GM21786 (cell line): ENCODE results near the gene C2orf69.
"Not testable (repeated sequence)": the region's sequence is repeated elsewhere in the genome, so short reads cannot be mapped to it uniquely, and the experiment has no call there.

ENCODE experiments used
- ATAC-seq: cut with Tn5 transposase; IDR thresholded peaks from one replicate; pipeline ENCODE4 v1.9.1; 2021; ENCODE audit not compliant: unreplicated experiment

C2orf69 gene

GRCh38 chr2:199912553-199913114 lies 1.5 kb downstream of the C2orf69 start:
- ATAC-seq: not testable (repeated sequence)

GRCh38 chr2:199914372-199914958 lies 3.4 kb downstream of the C2orf69 start:
- no peak for ATAC-seq

DNA sequence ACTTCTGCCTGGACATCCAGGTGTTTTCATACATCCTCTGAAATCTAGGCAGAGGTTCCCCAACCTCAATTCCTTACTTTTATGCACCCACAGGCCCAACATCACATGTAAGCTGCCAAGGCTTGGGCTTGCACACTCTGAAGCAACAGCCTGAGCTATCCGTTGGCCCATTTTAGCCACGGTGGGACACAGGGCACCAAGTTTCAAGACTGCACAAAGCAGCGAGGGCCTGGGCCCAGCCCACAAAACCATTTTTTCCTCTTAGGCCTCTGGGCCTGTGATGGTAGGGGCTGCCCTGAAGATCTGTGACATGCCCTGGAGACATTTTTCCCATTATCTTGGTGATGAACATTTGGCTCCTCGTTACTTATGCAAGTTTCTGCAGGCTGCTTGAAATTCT lies 5.9 kb downstream of the C2orf69 start:
- ATAC-seq: no peak

DNA sequence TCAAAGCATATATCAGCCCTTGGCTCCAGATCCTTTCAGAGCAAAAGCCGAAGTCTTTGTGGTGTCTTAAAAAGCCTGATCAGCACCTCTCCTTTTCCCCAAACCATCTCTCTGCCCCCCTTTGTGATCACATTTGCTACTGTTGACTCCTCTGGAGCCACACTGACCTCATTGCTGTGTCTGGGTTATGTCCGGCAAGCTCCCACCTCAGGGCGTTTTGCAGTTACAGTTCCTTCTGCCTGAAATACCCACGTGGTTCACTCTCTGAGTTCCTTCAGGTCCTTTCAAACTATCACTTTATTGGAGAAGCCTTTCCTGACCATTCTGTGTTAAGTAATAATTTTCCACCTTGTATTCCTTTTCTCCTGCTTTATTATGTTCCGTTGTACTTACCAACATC lies 11.8 kb downstream of the C2orf69 start:
- no peak for ATAC-seq

GRCh38 chr2:199923924-199924323 lies 12.8 kb downstream of the C2orf69 start:
- ATAC-seq: no peak

DNA sequence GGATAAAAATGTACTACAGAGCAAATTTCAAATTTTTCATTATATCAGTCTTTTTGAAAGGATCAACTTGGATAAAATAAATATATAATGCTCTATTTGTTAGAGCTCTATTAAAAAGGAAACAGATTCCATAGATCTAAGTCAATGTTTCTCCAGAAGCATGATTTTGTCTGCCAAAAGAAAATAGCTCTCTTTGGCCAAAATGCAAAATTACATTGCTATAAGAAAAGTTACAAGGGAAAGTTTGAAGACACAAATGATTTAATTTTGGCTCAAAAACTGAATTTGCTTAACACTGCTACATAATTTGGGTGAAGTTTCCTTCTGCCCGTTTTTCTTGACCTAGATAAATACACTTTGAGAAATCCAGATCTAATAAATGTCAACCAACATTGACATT lies 15.7 kb downstream of the C2orf69 start:
- ATAC-seq: no peak

- no peak for ATAC-seq
Measured at GRCh38 chr2:199928226-199928625, 17.1 kb downstream of the C2orf69 start.

DNA sequence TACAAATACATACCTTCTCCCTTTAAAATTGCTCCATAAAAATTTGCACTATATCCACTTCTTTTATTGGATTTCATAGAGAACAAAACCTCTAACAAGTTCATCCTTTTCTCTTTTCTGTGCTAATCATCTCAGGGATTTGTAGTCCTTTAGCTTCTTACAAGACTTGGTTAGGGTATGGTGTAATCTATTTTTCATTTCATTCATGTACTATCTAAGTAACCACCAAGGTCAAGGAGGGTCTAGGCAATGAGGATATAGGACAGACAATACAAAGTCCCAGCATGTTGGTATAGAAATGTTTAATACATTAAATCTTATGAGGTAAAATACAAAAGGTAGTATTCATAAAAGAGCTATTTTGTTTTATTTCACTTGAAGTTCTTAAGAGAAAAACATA lies 17.5 kb downstream of the C2orf69 start:
- ATAC-seq: no peak

DNA sequence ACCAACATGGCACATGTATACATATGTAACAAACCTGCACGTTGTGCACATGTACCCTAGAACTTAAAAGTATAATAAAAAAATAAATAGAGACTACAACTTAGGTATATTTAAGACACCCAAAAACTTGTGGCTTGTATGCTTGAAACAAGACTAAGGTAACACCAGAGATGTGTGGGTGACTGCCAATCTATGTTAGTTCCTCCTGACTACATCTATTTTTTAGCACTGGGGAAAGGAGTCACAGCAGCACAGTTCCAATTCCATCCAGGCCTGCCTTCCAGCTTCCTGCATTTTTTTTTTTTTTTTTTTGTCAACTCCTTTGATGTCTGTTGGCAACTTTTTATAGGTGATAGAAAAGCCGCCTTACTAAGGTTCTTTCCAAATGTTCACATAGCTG lies 18.2 kb downstream of the C2orf69 start:
- ATAC-seq: no peak

DNA sequence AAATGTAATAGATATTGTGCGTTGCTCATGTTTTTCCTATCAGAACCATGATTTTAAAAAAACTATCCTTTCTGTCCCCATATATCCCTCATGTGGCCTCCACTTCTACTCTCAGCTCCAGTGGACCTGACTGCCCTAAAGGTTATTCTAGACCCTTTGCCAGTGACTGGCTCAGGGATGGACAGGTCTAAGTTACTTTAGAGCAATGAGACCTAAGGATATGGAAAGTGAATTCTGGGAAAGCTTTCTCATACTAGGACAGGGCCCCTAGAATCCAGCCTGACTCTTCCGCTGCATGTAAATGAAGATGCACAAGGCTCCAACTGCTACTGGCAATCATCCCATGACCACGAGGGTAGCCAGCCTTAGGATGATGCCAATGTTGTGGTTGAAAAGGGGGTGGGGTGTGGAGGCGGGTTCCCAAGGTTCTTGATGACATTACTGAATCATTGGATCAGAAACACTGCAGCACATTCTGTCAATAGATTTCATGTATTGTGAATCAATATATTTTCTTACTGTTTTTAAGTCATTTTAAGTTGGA lies 21.3 kb downstream of the C2orf69 start:
- no peak for ATAC-seq

DNA sequence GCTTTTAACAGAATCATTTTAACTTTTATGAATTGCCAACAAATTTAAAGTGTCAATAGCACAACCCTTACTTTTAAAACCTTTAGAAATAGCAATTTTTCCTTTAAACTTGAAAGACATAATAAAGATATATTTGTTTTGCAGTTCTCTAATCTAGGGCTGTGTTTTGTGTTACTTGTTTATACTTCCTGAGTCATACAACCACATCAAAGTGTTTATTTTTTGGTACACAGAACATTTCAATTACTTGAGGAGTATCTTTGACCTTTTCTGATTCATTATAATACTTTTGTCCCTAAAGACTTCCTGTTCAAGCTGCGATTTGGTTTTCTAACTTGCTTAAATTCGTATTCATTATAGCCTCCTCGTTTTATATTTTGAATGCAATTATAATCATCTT lies 22.4 kb downstream of the C2orf69 start:
- no peak for ATAC-seq

GRCh38 chr2:199936554-199936953 lies 25.5 kb downstream of the C2orf69 start:
- ATAC-seq: no peak

DNA sequence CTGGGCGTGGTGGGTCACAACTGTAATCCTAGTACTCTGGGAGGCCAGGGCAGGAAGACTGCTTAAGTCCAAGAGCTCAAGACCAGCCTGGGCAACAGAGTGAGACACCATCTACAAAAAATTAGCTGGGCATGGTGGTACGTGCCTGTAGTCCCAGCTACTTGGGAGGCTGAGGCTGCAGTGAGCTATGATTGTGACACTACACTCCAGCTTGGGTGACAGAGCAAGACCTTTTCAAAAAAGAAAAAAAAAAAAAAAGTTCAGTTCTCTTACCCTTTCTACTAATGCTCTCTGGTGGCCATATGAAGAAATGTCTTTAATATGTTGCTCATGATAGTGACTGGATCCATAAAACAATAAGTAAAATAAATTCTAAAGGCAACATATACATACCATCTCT lies 29.3 kb downstream of the C2orf69 start:
- peak; percentile 62 for ATAC-seq

GRCh38 chr2:199943373-199943772 lies 32.3 kb downstream of the C2orf69 start:
- no peak for ATAC-seq

DNA sequence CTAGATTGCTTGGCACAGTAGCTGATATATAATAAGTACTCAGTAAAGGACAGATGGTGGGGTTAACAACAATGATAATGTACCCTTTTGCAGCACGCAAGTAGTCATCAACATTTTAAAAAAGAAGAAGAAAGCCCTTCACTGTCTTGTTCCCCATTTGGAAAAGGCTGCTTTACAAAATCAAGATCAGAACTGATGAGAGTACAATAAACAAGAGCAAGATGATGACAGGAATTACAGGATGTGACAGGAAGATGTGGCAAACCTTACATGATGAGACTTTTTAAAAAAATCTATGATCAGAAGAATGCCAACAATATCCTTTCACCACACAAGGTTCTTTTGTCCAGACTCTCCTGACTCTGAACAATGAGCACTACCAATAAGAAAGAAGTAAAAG lies 35.1 kb downstream of the C2orf69 start:
- no peak for ATAC-seq

GRCh38 chr2:199946836-199947235 lies 35.7 kb downstream of the C2orf69 start:
- ATAC-seq: no peak

- ATAC-seq: no peak
Measured at GRCh38 chr2:199950396-199950795, 39.3 kb downstream of the C2orf69 start.

DNA sequence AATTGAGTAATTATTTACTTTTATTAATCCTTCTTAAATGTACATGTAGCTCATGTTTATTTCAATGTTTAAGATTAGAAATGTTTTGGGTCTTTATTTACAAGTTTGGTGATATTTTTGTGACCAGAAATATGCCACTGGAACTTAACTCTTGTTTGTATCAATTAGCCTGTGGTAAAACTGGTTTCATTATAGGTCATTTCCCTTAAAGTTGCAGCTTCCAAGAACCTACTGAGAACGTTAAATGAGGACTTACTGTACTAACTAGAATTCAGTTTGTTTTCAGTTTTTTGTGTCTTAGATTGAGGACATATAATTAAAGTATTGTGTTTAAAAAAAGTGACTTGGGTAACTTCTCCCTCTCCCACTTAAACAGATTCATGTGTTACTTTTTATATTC lies 39.9 kb downstream of the C2orf69 start:
- ATAC-seq: no peak

GRCh38 chr2:199955007-199955338 lies 43.9 kb downstream of the C2orf69 start:
- peak; percentile 42 for ATAC-seq

- ATAC-seq: peak; percentile 86
Measured at GRCh38 chr2:199955339-199956061, 44.4 kb downstream of the C2orf69 start, which contains the start of the genes MAIP1 and TYW5. MAIP1 (plus strand) TSS chr2:199955582; CDS start chr2:199955799, 217 bp downstream. TYW5 (minus strand) TSS chr2:199955491; CDS start chr2:199955470, 21 bp downstream.

DNA sequence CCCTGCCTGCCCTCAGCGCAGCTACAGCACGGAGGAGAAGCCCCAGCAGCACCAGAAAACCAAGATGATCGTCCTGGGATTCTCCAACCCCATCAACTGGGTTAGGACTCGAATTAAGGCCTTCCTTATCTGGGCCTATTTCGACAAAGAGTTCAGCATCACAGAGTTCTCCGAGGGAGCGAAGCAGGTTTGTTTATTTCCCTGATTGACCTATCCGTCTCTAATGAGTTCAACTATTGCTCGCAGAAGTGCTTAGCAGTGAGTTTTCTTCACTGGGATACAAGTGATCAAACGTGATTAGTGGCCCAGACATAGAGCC lies 44.9 kb downstream of the C2orf69 start:
- no peak for ATAC-seq

DNA sequence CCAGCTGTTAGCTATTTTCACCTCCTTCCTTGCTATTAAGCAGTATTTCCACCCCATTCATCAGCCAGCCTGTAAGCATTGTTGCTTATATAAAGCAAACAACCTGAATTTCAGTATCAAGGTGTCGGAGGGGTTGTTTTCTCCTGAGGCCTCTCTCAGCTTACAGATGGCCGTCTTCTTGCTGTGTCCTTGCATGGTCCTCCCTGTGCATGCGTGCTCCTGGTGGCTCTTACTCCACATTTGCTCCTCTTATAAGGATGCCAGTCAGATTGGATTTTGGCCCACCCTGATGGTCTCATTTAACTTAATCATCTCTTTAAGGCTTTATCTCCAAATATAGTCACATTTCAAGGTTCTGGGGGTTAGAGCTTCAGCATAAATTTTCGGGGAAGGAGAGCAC lies 46.9 kb downstream of the C2orf69 start:
- ATAC-seq: no peak
